Loucy (cell line): ENCODE data around the gene INTS6.

Source experiments
- EZH2phosphoT487 ChIP-seq: fragments of 200-600 bp; IDR thresholded peaks from 2 replicates; pipeline ENCODE4 v1.6.1; 2018; ENCODE audit warnings: antibody characterized with exemption, mild to moderate bottlenecking, moderate library complexity, borderline replicate concordance
- TF ChIP-seq, protein P1 (sequence below): fragments of 200-600 bp; sonication (generic); conservative IDR thresholded peaks from 2 replicates; pipeline ENCODE4 v1.5.1; 2014; ENCODE audit warnings: mild to moderate bottlenecking, antibody characterized with exemption, low read length

DNA sequence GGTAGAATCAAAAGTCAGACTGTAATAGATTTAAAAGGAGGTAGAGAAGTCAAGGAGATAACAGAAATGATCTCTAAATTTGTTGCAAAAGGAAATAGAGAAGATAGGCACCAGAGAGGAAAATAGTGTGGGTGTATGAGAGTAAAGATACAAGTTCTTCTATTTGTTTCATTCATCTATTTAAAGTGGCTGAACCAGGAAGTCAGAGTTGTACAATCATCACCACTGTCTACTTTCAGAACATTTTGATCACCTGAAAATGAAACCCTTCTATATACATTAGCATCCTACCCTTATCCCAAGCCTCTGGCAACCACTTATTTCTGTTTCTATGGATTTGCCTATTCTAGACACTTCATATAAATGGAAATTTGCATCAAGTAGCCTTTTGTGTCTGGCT lies 36.7 kb downstream of the INTS6 start:
- TF ChIP-seq EZH2phosphoT487, result no peak
- TF ChIP-seq, protein P1, sequence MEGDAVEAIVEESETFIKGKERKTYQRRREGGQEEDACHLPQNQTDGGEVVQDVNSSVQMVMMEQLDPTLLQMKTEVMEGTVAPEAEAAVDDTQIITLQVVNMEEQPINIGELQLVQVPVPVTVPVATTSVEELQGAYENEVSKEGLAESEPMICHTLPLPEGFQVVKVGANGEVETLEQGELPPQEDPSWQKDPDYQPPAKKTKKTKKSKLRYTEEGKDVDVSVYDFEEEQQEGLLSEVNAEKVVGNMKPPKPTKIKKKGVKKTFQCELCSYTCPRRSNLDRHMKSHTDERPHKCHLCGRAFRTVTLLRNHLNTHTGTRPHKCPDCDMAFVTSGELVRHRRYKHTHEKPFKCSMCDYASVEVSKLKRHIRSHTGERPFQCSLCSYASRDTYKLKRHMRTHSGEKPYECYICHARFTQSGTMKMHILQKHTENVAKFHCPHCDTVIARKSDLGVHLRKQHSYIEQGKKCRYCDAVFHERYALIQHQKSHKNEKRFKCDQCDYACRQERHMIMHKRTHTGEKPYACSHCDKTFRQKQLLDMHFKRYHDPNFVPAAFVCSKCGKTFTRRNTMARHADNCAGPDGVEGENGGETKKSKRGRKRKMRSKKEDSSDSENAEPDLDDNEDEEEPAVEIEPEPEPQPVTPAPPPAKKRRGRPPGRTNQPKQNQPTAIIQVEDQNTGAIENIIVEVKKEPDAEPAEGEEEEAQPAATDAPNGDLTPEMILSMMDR, result no peak
